ENCODE measurements around the gene SPAG4. TPM values are rescaled to one million over a fixed set of nuclear protein-coding genes. Genes with fewer than 3 reads are reported as not detected.

Gene SPAG4
- total RNA-seq, 1 donor = 4.0 TPM

GRCh38 chr20:35617397-35618262 lies 2.0 kb downstream of the SPAG4 start:
- peak; percentile 18 for TF ChIP-seq CTCF (IDR thresholded peaks at IDR 0.05; ENCODE audit: extremely low read depth, low read depth, low read length)
- H3K9me3 ChIP-seq (ENCODE audit: low read depth, low read length) = no peaks in the 10 kb centered on the region
- no peaks in the 10 kb centered on the region for H4K20me1 ChIP-seq (ENCODE audit: insufficient read depth, low read length)
- H3K36me3 ChIP-seq (ENCODE audit: insufficient read depth, low read length) = peaks cover 8% of the 10 kb centered on the region
- H3K27ac ChIP-seq (ENCODE audit: low read depth, low read length) = peak overlapping the region; percentile 63
- DNase-seq (ENCODE audit: insufficient read length, low spot score, missing footprints) = peak; percentile 93
- H3K4me1 ChIP-seq (ENCODE audit: insufficient read depth, low read length) = peaks cover 23% of the 10 kb centered on the region
- H3K79me2 ChIP-seq (ENCODE audit: insufficient read depth, low read length) = no peaks in the 10 kb centered on the region
- no peaks in the 10 kb centered on the region for H3K27me3 ChIP-seq (ENCODE audit: insufficient read depth, low read length)
- H3K4me3 ChIP-seq (ENCODE audit: insufficient read depth, low read length) = peak overlapping the region; percentile 72
- H2AFZ ChIP-seq (ENCODE audit: low read length) = peak overlapping the region; percentile 68
- peak overlapping the region; percentile 87 for H3K4me2 ChIP-seq (ENCODE audit: insufficient read depth, low read length)

- Histone ChIP-seq H3K4me3 (ENCODE audit: insufficient read depth, low read length) (peak overlapping the region; percentile 71), H3K36me3 (ENCODE audit: insufficient read depth, low read length) (peaks cover 8% of the 10 kb centered on the region), H3K79me2 (ENCODE audit: insufficient read depth, low read length) (no peaks in the 10 kb centered on the region), H3K27ac (ENCODE audit: low read depth, low read length) (no peak overlapping the region), H3K4me2 (ENCODE audit: insufficient read depth, low read length) (peak overlapping the region; percentile 87), H3K4me1 (ENCODE audit: insufficient read depth, low read length) (peaks cover 23% of the 10 kb centered on the region), H3K9me3 (ENCODE audit: low read depth, low read length) (no peaks in the 10 kb centered on the region), H4K20me1 (ENCODE audit: insufficient read depth, low read length) (no peaks in the 10 kb centered on the region), H3K27me3 (ENCODE audit: insufficient read depth, low read length) (no peaks in the 10 kb centered on the region), H2AFZ (ENCODE audit: low read length) (peak overlapping the region; percentile 65)
- TF ChIP-seq CTCF (IDR thresholded peaks at IDR 0.05; ENCODE audit: extremely low read depth, low read depth, low read length) = no peak
- peak; percentile 69 for DNase-seq (ENCODE audit: insufficient read length, low spot score, missing footprints)
Observed at GRCh38 chr20:35618263-35619131, 2.9 kb downstream of the SPAG4 start.

GRCh38 chr20:35619196-35620095 lies 3.8 kb downstream of the SPAG4 start:
- no peak overlapping the region for H3K27ac ChIP-seq (ENCODE audit: low read depth, low read length)
- H3K27me3 ChIP-seq (ENCODE audit: insufficient read depth, low read length) = no peaks in the 10 kb centered on the region
- H3K4me1 ChIP-seq (ENCODE audit: insufficient read depth, low read length) = peaks cover 23% of the 10 kb centered on the region
- H2AFZ ChIP-seq (ENCODE audit: low read length) = peak overlapping the region; percentile 74
- peak; percentile 37 for TF ChIP-seq CTCF (IDR thresholded peaks at IDR 0.05; ENCODE audit: extremely low read depth, low read depth, low read length)
- H3K4me3 ChIP-seq (ENCODE audit: insufficient read depth, low read length) = peak overlapping the region; percentile 71
- peak; percentile 95 for DNase-seq (ENCODE audit: insufficient read length, low spot score, missing footprints)
- H3K9me3 ChIP-seq (ENCODE audit: low read depth, low read length) = no peaks in the 10 kb centered on the region
- peak overlapping the region; percentile 87 for H3K4me2 ChIP-seq (ENCODE audit: insufficient read depth, low read length)
- H4K20me1 ChIP-seq (ENCODE audit: insufficient read depth, low read length) = no peaks in the 10 kb centered on the region
- peaks cover 8% of the 10 kb centered on the region for H3K36me3 ChIP-seq (ENCODE audit: insufficient read depth, low read length)
- H3K79me2 ChIP-seq (ENCODE audit: insufficient read depth, low read length) = no peaks in the 10 kb centered on the region

Measured in osteoblast (primary cell).